Measurements from ENCODE around the gene ADAMTSL3.
"Not testable (repeated sequence)": the region's sequence is repeated elsewhere in the genome, so short reads cannot be mapped to it uniquely, and the experiment has no call there.

ADAMTSL3 gene

DNA sequence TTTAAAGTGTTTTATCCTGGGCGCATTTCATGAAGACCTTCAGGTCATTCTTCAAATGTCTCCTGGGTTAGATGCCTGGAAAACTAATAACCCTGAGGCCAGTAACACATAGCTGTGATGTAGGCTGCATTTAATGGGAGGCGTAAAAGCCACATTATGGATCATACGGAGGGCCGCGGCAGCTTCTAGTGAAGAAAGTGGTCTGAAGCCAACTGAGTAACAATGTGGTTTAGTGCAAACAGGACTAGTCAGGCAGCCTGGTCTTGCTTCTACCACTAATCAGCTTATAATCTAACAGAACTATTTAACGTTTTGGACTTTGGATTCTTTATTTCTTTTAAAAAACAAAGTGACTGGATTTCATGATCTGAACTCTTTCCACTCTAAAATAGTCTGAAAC is 54.4 kb downstream of the ADAMTSL3 start:
- DNase-seq, result no peak

DNA sequence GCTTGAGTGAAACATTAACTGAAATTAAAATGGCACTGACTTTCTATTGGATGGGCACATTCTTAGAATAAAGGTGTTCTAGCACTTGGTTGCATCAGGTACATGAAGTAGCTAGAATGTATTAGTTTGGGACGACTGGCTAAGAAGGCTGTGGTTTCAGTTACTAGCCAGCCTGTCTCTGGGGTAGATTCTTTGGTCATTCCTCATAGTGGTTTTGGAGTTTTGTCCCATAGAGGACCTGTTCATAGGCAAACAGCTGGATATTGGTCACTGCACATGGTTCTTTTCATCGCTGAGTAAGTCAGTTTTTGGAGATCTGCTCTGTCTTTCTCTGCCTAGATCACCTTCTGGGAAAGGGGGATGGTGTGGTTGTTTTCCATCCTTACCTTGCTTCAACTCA is 55.3 kb downstream of the ADAMTSL3 start:
- DNase-seq, result no peak

DNA sequence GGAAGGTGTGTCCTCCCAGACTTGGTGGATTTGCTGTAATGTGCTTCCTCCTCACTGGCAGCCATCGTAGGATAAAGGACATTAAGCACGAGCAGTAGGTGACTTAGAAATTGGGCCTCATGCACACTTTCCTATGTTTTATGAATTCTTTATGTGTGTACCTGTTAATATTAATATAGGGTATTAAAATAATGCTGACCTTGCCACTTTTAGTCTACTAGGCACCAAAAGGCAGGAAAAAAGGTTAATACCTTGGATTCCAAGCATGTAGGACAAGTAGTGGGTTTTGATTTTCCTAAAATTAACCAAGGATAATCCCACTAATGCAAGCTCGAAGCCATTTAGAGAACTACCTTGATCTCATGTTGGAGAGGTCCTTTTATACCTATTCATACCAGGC is 55.9 kb downstream of the ADAMTSL3 start:
- DNase-seq, result no peak

DNA sequence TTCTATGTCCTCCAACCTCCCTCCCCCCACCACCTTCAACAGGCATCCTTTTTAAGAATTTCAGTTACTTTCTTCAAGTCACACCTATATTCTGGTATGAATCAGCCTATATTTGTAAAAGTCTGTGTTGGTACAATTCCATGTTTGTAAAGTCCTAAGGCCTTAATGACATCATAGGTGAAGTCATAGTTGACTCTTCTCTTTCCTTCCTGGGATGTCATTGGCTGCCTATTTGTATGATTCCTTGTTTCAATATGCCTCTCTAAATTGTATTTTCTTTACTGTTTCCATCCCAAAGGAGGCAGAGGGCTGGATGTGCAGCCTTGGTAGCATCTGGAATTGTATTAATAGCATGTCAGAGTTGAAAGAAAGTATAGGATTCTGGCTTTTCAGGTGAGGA is 56.5 kb downstream of the ADAMTSL3 start:
- DNase-seq, result no peak

- DNase-seq, result no peak
These were observed 57.3 kb downstream of the ADAMTSL3 start for GRCh38 chr15:83711236-83711635.

GRCh38 chr15:83713242-83713641 is 59.3 kb downstream of the ADAMTSL3 start:
- no peak for DNase-seq

- no peak for DNase-seq
These were observed 61.2 kb downstream of the ADAMTSL3 start for GRCh38 chr15:83714939-83715628.

- DNase-seq, result no peak
These were observed 62.7 kb downstream of the ADAMTSL3 start for GRCh38 chr15:83716605-83717004.

DNA sequence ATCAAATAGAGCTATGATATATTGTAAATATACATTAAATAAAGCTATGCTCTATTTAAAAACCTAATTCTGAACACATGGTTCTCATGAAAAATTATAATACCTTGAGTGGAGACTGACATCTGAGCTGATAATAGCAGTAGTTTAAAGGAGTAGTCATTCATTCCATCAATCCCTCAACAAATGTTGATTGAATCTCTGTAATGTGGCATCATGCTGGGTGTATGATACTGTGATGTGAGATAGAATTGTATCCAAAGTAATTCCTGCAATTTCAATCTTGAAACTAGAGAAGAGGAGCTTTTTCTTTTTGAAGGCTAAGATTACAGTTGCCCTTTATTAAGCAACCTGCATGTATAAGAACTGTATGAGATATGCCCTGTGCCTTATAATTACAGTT is 63.1 kb downstream of the ADAMTSL3 start:
- no peak for DNase-seq

- no peak for DNase-seq
These were observed 66.5 kb downstream of the ADAMTSL3 start for GRCh38 chr15:83720468-83720867.

GRCh38 chr15:83721031-83721430 is 67.1 kb downstream of the ADAMTSL3 start:
- DNase-seq, result no peak

DNA sequence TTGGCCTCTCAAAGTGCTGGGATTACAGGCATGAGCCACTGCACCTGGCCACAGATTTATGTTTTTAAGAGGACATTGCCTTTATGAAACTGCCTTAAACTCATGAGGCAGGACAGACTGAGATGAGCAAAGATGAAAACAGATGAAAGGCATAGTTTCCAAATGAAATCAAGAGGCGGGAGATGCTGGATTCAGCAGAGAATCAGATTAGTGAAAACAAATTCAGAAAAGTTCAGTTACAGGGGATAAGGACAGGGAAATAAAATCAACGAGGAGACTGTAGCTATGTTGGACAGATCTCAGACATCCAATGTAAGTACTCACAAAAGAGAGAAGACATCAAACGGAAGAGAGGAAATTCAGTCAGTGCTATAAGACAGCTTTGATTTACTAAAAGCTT is 68.1 kb downstream of the ADAMTSL3 start:
- no peak for DNase-seq

DNA sequence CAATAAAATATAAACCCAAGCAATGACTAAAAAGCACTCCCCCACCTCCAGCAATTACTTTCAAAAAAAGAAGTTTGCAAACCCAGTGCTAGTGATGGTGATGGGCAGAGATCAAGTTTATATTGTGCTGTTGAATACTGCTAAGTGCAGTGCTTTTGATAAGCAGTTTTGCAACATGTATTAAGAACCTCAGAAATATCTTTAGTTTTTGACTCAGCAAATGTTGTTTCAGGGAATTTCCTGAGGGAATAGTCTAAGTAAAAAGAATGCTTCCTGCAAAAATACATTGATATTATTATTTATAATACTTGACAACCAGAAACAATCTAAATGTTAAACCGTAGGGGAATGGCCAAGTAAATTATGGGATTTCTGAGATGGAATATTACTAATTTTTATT is 69.3 kb downstream of the ADAMTSL3 start:
- no peak for DNase-seq

DNA sequence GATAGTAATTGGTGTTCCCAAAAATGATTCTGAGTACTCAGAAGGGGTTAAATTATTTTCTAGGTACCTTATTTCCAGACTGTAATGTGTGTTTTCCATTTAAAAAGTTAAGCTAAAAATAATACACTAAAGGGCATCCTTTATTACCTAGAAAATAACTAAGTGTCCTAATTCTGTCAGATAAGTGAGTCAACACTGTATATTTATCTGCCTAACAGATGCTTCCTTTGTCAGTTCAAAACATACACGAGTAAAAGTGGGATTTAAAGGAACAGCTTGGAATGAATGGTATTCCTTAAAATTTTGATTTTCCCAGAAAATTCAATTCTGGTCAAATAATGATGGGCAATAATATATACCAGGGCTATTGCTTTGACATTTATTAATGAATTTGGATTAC is 78.3 kb downstream of the ADAMTSL3 start:
- DNase-seq, result no peak

GRCh38 chr15:83732770-83733169 is 78.8 kb downstream of the ADAMTSL3 start:
- no peak for DNase-seq

DNA sequence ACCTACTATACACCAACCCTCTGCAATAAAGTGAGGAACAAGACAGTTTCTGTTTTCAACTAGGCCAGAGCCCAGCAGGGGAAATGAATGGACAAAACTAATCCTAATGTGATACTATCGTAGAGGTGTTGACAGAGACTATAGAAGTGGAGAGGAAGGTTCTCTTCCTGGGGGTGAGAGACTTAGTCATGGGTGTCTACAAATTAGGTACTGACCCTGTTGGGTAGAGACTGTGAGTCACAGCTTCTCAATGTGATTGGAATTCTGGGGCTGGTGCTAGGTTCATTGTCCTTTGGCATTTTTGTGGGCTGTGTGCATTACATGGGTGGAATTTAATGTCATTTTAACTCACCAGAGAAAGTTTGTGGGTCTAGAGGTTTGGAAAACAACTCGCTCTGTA is 79.3 kb downstream of the ADAMTSL3 start:
- no peak for DNase-seq

DNA sequence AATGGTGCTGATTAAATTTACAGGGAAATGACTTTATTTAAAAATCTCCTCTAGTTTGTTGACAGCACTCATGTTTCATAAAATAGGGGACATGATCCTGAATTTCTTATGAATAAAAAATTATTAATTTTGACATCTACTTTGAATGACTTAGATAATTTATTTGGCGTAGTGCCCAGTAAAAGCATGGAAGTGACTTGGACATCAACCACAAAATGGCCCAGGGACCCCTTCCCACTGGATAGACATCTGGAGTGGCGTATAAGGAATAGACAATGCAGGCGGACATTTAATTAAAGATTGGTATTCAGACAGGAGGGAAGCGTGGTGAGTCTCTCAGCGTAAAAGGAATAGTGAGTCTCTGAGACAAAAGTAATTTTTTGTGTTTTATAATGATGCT is 79.8 kb downstream of the ADAMTSL3 start:
- no peak for DNase-seq

GRCh38 chr15:83734487-83734886 is 80.6 kb downstream of the ADAMTSL3 start:
- no peak for DNase-seq

DNA sequence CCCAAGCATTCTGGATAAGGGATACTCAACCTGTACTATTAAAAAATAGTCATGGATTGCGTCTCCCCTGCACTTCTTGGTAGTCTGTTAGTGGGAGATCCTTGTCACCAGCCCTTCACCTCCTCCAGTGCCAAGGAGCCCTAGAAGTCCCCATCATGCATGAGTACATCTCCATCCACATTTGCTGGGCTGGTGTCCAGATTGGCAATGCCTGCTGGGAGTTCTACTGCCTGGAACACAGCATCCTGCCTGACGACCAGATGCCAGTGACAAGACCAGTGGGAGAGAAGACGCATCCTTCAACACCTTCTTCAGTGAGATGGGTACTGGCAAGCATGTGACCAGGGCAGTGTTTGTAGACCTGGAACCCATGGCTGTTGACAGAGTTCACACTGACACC is 85.7 kb downstream of the ADAMTSL3 start:
- no peak for DNase-seq

DNA sequence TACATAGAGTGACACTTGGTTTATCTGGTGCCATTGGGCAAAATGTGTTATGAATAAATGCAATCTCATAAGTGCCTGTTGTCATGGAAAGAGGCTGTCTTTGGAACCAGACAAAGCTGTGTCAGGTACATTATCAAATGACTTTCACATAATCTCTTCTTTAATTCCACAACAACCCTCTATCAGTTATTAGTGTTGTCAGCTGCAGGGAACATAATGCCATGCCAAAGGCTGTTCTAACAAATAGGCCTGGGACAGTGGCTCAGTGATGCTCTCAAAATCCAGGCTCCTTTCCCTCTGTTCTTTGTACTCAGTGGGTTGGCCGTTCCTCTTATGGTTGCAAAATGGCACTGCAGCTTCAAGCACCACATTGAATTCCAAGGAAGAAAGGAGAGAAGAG is 91.8 kb downstream of the ADAMTSL3 start:
- no peak for DNase-seq

GRCh38 chr15:83746231-83746630 is 92.3 kb downstream of the ADAMTSL3 start:
- DNase-seq, result no peak

DNA sequence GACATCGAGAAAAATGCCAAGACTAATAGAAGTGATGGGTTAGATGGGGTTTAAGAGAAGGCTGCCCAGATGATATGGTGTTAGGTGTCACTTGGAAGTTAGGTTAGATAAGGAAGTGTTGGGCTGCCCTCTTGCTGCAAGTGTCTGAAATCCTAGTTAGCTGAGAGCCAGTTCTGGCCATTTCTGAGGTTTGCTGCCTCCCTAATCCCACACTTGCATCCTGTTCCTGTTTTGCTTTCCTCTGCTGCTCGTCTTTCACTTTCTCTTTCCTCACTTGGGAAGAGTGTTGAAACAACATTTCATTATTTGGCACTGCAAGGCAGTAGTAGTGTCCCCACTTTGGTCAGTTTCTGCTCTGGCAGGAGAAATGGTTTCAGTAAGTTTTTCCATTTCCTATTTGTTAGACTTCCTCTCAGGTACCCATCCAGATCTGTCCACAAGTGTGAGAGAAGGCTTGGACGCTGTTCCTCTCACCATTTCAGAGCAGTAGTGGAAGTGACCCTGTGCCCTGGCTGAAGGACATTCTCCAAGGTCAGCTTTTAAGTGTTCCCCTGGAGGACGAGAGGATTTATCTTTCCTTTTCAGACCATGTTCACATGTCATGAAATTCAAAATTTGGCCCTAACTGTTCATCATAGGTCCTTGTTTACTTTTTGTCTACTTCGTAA is 93.3 kb downstream of the ADAMTSL3 start:
- DNase-seq, result no peak

DNA sequence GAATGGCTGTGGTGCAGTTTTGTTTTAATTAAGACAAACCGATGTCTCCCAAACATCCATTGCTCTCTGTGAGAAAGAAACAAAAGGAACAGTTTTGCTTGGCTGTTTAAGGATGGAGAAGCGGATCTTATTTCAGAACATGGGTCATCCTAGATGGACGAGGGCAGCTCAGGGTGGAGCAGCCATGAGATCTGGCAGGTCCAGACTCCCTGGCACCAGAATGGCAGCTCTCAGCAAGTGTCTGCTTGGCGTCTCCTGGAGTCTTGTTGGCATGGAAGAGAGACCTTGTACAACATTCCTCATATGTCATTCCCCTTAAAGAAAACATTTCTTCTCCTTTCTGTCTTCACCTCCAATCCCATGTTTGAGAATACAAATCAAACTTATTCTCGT is 93.8 kb downstream of the ADAMTSL3 start:
- no peak for DNase-seq

DNA sequence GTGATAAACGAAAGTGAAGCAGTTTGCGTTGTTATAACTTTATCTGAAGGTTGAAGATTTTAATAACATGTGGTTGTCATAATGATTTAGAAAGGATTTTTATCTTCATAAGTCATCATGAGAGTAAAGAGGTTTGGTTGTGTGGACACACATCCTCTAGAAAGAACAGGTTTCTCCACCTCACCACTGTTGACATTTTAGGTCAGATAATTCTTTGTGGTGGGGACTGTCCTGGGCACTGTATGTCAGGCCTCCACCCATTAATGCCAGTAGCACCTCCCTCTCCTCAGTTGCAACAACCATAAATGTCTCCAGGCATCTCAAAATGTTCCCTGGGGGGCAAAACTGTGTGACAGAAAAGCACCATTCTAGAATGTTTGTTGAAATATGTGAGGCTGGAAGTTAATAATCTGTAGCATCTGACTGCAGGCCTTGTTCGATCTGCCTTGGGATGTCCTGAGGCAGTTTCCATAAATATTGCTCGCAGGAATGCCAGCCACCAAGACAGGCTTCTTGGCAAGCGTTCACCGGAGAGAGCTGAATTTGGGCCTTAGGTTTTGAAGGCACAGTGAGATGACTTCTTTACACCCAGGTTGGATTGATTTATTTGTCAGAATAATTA is 100.1 kb downstream of the ADAMTSL3 start:
- no peak for DNase-seq

GRCh38 chr15:83757291-83757690 is 103.4 kb downstream of the ADAMTSL3 start:
- not testable (repeated sequence) for DNase-seq

Measured in DMS153 (cell line).